ENCODE measurements around the gene SIGLEC8. TPM values are rescaled to one million over a fixed set of nuclear protein-coding genes. Genes with fewer than 3 reads are reported as not detected.

Gene SIGLEC8
- total and polyA plus RNA-seq, 10 of the 15 experiments (the other 5 are each of a cell fraction or from before 2014, with no cell fraction given), result not detected

DNA sequence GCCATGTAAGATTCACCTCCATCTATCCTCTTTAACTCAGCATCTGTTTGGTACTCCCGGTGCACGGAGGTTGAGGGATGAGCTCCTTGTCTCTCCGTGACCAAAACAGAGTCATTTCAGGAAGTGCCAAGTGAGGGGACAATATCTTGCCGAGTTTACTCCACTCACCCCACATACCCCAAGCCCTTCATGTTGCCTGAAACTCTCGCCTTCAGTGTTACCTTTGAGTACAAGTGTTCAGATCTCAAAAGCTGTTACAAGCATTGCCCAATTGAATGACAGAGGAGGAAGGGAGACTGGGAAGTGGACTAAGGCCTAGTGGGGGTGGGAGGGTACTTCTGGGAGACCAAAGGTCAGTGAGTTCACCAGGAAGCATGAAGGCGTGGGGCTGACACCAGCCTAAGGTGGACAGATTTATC, 49.4 kb upstream of the SIGLEC8 start (continued):
- TF ChIP-seq, protein P1, sequence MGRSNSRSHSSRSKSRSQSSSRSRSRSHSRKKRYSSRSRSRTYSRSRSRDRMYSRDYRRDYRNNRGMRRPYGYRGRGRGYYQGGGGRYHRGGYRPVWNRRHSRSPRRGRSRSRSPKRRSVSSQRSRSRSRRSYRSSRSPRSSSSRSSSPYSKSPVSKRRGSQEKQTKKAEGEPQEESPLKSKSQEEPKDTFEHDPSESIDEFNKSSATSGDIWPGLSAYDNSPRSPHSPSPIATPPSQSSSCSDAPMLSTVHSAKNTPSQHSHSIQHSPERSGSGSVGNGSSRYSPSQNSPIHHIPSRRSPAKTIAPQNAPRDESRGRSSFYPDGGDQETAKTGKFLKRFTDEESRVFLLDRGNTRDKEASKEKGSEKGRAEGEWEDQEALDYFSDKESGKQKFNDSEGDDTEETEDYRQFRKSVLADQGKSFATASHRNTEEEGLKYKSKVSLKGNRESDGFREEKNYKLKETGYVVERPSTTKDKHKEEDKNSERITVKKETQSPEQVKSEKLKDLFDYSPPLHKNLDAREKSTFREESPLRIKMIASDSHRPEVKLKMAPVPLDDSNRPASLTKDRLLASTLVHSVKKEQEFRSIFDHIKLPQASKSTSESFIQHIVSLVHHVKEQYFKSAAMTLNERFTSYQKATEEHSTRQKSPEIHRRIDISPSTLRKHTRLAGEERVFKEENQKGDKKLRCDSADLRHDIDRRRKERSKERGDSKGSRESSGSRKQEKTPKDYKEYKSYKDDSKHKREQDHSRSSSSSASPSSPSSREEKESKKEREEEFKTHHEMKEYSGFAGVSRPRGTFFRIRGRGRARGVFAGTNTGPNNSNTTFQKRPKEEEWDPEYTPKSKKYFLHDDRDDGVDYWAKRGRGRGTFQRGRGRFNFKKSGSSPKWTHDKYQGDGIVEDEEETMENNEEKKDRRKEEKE (IDR thresholded peaks at IDR 0.05), result no peak

DNA sequence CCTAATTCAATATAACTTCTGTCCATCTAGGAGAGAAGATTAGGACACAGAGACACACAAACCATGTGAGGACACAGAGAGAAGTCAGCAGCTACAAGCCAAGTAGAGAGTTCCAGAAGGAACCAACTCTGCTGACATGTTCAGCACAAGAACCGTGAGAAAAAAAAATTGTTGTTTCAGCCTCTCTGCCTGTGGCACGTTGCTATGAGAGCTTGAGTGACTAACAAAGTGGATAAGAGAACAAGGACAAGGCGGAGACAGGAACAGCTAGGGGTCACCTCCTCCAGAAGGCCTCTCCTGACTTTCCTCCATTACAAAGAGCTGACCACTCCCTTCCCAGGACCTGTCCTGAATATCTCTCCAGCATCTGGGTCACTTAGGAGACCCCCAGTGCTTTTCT, 48.9 kb upstream of the SIGLEC8 start:
- Histone ChIP-seq H3K4me3 (no peak overlapping the region), H3K36me3 (ENCODE audit: control insufficient read depth in 2 of 2, insufficient read depth in 2 of 2, low read length in 1 of 2) (no peaks in the 10 kb centered on the region), H3K4me1 (ENCODE audit: control insufficient read depth, insufficient read depth, low read length) (no peaks in the 10 kb centered on the region), H3K9me3 (replicated peaks; ENCODE audit: control insufficient read depth, insufficient read depth, low read length) (no peaks in the 10 kb centered on the region; the same call in 2 of the 3 replicates), H3K27me3 (replicated peaks in 1 of 2; ENCODE audit: control insufficient read depth in 2 of 2, insufficient read depth in 2 of 2, low read length in 1 of 2) (no peaks in the 10 kb centered on the region), H3K79me2 (ENCODE audit: control insufficient read depth, insufficient read depth, low read length) (no peaks in the 10 kb centered on the region), H4K20me1 (ENCODE audit: control insufficient read depth, insufficient read depth) (no peaks in the 10 kb centered on the region), H3K9ac (ENCODE audit: control insufficient read depth, insufficient read depth, low read length) (no peak overlapping the region), H3K4me2 (ENCODE audit: control insufficient read depth, insufficient read depth) (no peak overlapping the region), H2AFZ (ENCODE audit: control insufficient read depth, low read depth, low read length) (no peak overlapping the region), H3K27ac (ENCODE audit: control insufficient read depth, insufficient read depth) (no peak overlapping the region)
- WGBS (ENCODE audit: insufficient coverage, insufficient replicate concordance, low lambda C conversion rate, missing lambda C conversion rate), result 17% methylated on average over 3 of the region's 3 CpGs
- FAIRE-seq, result no peak
- intact Hi-C loops (cut with micrococcal nuclease; ENCODE audit: unreplicated experiment), result no loop called here
- ChIA-PET SMC1A (ENCODE audit: uncharacterized antibody, unreplicated experiment) (no interaction called here), CTCF (interaction anchor here (0.9 to 6.9 kb wide), 7 partner anchors 8 to 154 kb away, joined by 3 to 39 read pairs (median 9); no protein-coding TSS in a partner anchor), RAD21 (ENCODE audit: unreplicated experiment) (interaction anchor here (1.5 kb wide), 1 partner anchor 150 kb away, joined by 5 read pairs; no protein-coding TSS in a partner anchor), POLR2A (no interaction called here)
- TF ChIP-seq RAD21 (IDR thresholded peaks at IDR 0.05; ENCODE audit: insufficient read depth, low read depth, low read length) (no peak), EP300 (IDR thresholded peaks at IDR 0.05; ENCODE audit: borderline replicate concordance in 1 of 2, control insufficient read depth in 1 of 2, low read depth in 2 of 2, low read length in 2 of 2) (no peak), HCFC1 (IDR thresholded peaks at IDR 0.05; ENCODE audit: low read length) (no peak), CREM (IDR thresholded peaks at IDR 0.05; ENCODE audit: low read depth) (no peak), GABPA (IDR thresholded peaks at IDR 0.05; ENCODE audit: low read depth) (no peak), PKNOX1 (IDR thresholded peaks at IDR 0.05) (no peak), KDM1A (IDR thresholded peaks at IDR 0.05; ENCODE audit: borderline replicate concordance) (no peak), YBX1 (IDR thresholded peaks at IDR 0.05) (no peak), ETV6 (conservative IDR thresholded peaks at IDR 0.05 in 1 of 2, IDR thresholded peaks at IDR 0.05 in 1 of 2; ENCODE audit: borderline replicate concordance in 1 of 2, low read depth in 1 of 2) (no peak), ZSCAN29 (IDR thresholded peaks at IDR 0.05) (no peak)
- in situ Hi-C loops (cut with MboI), result no loop called here
- BruUV-seq (replicated peaks), result no TSS peak
- ATAC-seq, result no peak
- no peak for DNase-seq (ENCODE audit: low read depth, low spot score)
